HG03439 (cell line): ENCODE results near the gene DNAJB2.

Experiments used
- ATAC-seq: cut with Tn5 transposase; IDR thresholded peaks from one replicate; pipeline ENCODE4 v1.9.1; 2021; ENCODE audit warnings: mild to moderate bottlenecking, moderate library complexity; ENCODE audit not compliant: unreplicated experiment

The DNAJB2 gene

DNA sequence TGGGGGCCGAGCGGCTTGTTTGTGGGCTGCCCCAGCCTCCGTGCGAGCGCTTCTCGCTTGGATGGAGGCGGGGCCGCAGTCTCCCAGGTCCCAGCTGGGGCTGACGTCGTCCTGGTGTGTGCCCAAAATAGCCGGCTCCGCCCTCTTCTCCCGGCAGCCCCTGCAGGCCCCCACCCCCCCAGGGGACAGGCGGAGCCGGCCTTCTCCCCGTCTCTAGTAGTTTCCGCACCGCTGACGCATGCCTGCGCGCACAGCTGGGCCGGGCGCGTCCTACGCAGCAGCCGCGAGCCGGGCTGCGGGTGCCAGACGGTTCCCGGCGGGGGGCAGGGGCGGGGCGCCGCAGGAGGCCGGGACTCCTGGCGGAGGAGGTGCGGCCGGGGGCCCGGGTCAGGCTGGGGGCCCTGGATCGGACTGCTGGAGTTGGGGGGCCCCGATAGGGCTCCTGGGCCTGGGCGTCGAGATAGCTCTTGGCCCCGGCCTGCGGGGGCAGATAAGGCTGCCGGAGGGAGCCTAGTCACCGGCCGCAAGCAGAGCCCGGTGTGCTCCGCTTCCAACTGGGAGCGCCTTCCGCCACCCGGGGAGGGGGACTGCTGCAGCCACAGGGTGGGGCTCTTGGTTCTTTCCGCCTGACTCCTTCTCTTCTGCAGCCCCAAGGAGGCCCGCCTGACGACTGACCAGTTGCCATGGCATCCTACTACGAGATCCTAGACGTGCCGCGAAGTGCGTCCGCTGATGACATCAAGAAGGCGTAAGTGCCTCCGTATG lies at the start of gene DNAJB2:
DNAJB2 (plus strand) TSS at position 216 of the 765 bp plus-strand sequence; CDS start at position 684, 468 bp downstream.
- peak; percentile 83 for ATAC-seq

DNA sequence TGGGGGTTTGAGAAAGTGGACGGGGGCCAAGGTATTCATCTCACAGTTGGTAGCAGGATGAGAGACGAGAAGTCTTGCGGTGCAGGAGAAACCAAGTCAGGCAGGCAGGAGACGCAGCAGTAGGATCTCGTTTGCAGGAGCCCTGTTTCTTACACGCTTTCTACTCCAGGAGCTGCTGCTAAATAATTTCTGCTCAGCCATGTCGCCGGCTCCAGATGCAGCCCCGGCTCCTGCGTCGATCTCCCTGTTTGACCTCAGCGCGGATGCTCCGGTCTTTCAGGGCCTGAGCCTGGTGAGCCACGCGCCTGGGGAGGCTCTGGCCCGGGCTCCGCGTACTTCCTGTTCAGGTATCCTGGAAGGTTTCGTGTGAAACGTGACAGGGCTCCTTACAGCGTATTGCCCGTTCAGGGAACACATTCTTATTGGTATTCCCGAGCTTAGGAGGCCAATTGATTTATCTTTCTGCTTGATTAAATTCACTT lies 49.1 kb upstream of the DNAJB2 start:
- peak; percentile 5 for ATAC-seq

DNA sequence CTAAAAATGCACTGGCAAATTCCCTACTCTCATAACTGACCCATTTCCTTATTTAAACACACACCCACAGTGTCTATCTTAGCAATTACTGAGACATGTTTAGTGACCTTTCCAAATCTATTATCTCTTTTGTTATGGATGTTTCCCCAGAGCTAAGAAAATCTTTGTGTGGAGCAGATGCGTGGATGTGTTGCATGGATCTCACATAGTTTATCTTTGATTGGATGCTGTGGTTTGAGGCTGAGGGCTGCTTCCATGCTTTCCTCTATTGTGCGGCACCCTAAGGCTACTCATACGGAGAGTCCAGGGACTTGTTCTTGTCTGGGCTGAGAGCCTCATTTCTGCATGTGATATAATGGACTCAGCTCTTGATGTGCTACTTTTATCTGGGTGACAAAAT lies 44.8 kb upstream of the DNAJB2 start:
- no peak for ATAC-seq

DNA sequence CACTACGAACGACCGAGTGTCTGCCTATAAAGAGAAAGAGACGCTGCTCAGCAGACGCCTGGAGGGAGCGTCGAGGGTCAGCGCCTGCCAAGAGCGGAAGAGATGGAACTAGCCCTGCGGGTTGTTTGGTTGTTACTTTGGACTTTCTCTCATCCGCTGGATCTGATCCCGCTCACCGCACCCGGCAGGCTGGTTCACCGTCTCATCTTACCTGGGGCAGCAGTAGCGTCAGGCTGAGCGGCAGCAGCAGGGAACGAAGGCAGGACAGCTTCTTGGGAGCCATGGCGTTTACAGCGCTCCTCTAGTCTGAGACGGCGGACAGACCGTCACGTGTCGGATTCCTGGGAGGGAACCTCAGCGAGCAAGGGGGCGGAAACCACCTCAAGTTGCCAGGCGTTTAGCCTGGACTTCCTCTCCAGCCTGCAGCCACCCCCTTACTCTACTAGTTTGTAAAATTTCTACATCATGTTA lies 35.8 kb upstream of the DNAJB2 start:
- no peak for ATAC-seq

DNA sequence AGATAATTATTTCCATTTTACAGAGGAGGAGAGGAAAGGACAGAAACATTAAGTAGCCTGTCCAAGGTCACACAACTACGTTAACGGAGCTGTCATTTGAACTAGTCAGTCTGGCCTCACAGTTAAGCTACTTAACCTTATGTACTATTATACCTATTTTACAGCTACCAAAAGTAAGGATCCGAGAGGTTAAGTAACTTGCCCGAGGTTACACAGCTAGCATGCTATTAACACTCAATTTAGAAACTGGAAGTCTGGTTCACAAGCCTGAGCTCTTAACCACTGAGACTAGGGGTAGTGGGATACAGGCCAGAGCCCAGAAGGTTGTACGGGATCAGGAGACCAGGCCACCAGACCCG lies 34.4 kb upstream of the DNAJB2 start:
- no peak for ATAC-seq

DNA sequence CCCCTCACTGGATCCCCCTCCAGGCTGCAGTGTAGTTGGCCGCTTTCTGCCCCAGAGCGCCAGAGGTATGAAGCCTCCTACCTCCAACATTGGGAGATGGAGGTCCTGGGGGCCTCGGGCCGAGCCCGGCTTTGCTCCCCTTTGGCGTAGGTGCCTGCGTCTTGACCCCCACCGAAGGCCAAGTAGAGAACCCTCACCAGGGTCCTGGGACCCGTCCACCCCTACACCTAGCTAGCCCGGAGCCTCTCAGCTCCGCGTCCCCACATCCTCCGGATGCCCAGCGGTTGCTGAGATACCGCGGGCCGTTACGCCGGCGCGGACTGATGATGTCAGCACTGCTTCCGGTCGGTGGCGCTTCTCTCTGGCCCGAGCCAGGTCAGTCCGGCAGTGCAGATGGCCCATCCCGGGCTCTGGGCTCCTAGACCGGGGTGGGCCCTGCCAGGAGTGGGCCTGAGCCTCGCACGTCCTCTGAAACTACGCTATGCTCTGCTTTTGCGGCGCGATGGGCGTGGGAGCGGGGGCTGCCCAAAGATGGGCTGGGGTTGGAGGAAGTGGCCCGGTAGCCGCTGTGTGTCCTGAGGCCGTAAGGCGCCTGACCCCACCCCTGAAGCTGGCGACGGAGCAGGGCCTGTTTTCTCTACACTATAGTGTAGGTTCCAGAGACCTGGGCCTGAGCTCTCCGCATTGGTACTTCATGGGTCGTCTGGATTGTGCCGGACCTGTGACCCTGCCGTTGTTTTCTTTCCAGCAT lies 33.8 kb upstream of the DNAJB2 start, which contains the start of the genes GLB1L and STK16:
GLB1L (minus strand) TSS at position 297 of the 751 bp plus-strand sequence. CDS start 1,871 bp downstream, outside the sequence.
STK16 (plus strand) TSS at position 332 of the 751 bp plus-strand sequence. CDS start 521 bp downstream, outside the sequence.
- peak; percentile 85 for ATAC-seq

DNA sequence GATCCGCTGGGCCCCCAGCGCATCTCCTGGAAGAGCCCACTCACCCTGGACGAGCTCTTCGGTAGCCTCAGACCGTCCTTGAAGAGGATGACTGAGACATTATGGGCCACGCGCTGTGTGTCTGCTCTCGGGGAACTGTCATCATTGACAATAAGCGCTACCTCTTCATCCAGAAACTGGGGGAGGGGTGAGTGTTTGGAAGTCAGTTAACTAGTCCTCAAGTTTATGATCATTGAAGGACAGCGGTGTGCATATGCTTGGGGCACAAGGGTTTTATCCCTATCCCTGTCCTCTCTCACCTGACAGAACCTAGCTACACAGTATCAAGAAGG lies 33.3 kb upstream of the DNAJB2 start:
- no peak for ATAC-seq

DNA sequence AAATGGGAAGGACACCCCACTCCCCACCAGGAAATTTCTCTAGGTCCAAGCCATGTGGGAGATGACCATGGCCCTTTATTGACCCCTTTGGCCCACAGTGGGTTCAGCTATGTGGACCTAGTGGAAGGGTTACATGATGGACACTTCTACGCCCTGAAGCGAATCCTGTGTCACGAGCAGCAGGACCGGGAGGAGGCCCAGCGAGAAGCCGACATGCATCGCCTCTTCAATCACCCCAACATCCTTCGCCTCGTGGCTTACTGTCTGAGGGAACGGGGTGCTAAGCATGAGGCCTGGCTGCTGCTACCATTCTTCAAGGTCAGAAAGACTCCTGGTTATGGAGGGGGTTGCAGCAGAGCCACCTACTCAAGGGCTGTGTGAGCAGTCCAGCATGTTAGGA lies 32.6 kb upstream of the DNAJB2 start:
- ATAC-seq, result no peak

DNA sequence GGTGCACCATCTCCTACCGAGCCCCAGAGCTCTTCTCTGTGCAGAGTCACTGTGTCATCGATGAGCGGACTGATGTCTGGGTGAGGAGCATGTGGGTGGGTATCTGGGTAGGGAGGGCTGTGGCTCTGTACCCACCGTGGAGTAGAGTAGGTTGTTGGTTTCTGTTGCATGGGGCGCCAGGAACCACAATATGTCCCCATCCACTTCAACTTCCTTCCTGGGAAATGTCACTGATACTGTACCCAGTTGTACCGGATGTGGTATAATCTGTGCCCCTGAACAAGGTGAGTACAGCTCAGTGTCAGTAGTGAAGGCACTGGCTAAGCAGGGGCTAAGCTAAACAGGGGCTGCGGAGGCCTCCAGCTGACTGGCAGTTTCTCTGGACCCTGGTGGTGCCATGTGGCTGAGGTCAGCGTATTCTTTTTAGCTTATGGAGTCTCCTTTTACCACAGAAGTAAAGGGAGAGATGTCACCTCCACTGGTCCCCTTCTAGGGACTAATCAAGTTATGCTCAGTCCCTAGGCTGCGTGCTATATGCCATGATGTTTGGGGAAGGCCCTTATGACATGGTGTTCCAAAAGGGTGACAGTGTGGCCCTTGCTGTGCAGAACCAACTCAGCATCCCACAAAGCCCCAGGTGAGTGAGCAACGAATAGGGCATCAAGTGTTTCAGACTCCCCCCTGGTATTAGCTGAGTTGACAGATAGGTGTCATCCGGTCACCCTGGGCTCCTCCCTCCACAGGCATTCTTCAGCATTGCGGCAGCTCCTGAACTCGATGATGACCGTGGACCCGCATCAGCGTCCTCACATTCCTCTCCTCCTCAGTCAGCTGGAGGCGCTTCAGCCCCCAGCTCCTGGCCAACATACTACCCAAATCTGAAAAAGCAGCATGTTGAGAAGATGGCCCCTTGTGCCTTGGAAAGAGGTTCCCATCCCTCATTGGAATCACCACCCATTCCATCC lies 31.2 kb upstream of the DNAJB2 start:
- no peak for ATAC-seq

DNA sequence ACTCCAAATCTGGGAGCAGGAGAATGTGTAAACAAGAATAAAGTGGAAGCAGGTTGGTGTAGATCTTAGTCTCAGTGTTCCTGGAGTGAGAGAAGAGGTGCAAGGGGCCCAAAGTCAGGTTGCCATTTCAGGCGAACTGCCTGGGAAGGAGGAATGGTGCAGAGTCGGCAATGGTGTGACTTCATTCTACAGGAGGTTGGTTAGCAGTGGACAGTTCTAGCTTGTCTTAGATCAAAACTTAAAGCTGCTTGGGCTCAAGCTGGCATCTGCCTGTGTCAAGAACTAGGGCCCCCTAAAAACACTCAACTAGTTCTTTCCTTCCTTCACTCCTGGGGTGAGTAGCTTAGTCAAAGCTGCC lies 30.3 kb upstream of the DNAJB2 start:
- no peak for ATAC-seq

DNA sequence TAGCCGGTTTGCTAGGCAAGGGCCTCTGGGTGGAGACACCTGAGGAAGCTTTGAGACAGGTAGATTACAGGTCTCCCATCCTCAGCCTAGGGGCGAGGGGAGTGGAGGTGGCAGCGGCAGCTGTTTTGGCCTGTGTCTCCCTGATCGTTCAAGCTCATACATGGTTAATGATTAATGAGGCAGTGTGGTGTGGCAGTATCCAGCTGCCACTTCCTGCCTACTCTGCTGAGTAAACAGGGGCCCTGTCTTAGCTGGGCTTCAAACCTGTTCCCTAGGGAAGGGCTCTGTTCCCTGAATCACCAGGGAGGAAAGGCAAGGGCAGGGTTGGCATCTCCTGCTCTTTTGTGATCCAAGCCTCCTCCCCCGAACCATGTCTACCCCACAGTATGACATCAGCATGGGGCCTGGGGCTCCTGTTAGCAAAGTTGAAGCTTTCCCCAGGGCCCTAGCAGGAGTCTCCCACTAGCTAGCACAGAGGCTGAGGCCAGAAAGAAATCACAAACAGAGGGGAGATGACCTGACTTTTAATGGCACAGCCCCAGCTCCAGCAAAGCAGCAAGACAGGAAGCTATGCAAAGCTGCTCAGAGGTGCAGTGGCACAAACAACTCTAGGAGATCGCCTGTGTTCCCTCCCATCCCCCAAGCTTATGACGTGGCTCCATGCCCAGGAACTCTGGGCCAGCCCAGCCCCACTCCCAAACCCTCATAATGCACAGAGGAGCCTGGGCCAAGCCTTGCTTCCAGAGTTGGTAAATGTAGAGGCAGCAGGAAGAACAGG lies 29.8 kb upstream of the DNAJB2 start:
- ATAC-seq, result no peak

DNA sequence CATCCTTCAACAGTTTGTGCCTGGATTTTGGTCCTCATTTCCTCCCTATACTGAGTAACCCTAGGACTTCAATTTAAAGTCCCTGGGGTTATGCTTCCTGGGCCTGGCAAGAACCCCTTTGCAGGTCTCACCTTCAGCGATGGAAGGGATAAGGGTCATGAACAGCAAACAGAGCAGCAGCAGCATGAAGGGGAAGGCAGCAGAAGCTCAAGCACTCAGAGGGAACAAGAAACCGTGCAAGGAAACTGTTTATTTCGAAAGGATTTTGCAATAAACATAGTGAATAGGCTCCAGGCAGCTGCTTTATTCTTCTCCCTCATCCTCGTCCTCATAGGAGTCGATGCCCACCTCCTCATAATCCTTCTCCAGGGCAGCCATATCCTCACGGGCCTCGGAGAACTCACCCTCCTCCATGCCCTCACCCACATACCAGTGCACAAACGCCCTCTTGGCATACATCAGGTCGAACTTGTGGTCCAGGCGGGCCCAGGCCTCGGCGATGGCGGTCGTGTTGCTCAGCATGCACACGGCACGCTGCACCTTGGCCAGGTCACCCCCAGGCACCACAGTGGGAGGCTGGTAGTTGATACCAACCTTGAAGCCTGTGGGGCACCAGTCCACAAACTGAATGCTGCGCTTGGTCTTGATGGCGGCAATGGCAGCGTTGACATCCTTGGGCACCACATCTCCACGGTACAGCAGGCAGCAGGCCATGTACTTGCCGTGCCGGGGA lies 29.0 kb upstream of the DNAJB2 start:
- no peak for ATAC-seq

DNA sequence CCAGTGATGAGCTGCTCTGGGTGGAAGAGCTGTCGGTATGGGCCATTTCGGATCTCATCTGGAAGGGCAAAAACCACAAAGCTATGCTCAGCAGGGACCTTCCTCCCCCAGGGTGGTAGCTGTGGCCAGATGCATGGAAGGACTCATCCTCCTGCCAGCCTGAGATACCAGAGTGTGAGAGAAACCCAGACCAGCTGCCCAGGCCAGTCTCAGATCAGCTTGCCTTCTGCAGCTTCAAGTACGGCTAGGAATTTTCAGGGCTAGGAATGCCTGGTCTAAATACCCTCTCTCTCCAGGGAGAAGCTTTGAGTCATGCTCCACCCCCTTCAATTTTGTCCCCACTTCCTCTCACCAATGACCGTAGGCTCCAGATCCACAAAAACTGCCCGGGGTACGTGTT lies 27.5 kb upstream of the DNAJB2 start:
- ATAC-seq, result no peak

DNA sequence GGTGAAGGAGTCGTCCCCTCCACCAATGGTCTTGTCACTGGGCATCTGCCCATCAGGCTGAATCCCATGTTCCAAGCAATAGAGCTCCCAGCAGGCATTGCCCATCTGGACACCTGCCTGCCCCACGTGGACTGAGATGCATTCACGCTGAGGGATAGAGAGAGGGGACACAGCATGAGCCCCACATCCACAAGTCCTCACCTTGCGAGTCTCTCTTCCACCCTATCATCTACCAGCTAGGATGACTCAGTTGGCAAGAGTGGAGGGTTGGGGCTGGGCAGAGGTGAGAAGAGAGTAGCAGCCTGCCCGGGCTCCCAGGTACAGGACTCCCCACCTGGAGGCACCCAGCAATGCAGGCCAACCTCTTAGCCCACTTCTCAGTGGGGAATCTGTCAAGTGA lies 27.1 kb upstream of the DNAJB2 start:
- ATAC-seq, result no peak

DNA sequence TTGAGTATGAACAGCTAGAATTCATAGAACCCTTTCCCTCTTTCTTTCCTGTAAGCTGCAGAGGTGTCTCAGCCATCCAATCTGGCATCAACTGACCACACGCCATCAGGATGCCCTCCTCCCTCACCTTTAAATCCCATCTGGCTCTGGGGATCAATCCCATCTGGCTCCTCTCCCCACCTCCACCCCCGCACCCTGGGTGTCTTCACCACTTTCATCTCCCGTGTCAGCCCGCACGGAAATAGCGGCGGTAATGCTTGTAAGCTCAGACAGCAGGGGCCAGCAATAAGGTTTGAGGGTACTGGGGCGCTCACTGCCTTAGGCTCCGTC lies 26.6 kb upstream of the DNAJB2 start:
- no peak for ATAC-seq

DNA sequence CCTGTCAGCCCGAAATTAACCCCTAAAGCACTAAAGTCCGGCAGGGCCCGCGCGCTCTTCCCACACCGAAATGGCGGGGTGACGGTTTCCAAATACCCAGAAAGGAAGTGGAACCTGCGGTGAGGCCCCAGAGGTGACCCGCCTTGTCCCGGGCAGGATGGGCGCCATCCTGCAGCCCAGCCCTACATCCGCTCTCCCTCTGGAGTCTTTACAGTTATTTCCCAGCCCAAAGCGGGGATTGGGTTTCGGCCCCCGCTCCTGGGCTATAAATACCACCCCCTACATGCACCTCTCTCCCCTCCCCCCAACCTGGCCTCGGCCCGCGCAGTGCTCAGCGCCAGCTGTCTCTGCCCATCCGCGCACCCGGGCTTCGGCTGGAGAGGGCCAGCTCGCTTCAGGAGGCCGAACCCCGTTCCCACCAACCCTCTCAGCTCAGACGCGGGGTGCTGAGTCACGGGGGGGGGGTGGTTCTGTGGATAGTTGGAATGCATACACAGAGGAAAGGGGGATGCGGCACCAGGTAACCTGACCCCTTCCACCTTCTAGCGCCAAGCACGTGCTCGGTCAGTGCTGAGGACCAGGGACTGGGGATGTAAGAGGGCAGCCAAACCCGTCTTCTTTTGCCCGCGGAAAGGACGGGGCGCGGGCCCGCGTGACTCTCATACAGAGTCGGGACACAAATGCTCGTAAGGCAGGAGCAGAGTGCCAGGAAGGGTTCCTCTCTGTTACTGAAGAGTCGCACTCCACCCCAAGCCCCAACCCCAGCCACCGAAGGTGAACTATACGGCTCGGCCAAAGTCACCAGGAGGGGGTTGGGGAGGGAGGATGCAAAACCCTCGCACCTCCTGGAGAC lies 26.0 kb upstream of the DNAJB2 start, which contains the start of gene TUBA4B:
TUBA4B (plus strand) TSS at position 344 of the 853 bp plus-strand sequence; CDS start at position 509, 165 bp downstream.
- peak; percentile 15 for ATAC-seq

DNA sequence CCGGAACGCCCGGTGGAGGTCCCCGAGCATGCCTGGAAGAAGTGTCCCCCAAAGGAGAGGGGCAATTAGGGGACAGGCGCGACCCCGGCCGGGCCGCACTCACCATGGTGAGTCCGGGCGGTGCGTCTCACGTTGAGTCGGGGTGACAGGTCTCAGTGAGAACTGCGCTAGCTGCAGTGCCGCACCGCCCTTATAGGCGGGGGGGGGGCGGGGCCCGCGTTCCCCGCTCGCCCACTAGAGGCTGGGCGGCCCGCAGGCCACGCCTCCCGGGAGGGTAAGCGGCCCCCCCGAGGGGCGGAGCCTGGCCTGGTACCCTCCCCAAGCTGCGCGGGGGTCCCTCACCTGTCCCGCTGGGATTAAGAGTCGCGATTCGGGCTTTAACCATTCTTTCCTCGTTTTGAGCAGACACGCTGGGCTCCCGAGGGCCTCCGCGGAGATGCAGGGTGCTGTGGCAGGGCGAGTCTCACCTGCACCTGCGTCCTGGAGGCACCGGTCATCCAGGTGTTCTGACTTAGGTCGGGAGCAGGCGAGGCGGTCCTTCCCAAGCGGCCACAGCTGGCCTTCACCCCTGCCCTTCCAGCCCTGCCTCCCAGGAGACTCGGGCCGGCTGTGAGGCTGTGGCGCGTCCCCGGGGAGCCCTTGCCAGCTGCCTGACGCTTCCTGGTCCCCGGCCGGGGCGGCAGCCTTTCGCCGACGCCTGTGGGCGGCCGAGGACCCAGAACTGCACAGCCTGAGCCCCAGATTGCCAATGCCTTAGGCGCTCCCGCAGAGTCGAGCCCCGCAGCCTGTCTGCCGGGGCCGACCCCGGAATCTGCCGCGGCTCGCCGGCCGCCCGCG lies 25.2 kb upstream of the DNAJB2 start, which contains the start of gene TUBA4A:
TUBA4A (minus strand) TSS at position 166 of the 837 bp plus-strand sequence; CDS start at position 106, 60 bp downstream.
- peak; percentile 56 for ATAC-seq
